ENCODE data around the gene SERPINI1.

DNA sequence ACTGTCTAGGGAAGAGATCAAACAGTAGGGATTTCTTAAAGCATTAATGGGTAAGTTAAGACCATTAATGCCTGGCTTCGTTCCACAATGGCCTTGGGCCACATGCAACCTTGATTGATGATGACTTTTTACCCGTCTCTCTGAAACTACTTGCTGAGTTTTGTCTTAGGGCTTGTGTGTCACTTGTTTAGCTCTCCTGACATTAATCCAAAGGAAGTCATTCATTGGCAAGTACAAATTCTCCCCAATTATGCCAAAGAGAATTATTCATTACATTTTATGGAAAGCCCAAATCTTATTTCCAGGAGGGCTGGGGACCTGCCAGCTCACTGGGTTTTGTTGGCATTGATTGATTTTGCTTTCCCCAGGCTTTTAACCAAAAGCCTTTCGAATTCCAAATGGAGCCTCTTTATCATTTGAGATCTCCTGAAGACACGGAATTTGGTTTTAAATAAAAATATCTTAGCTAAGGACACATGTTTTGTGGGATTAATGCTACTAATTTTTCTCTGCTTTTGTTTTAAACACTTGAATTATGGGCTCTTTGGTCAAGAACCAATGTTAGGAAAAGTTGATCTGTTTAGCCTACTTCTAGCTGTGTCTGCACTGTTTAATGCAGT is 40.7 kb downstream of the SERPINI1 start:
- TF ChIP-seq POLR2AphosphoS5 (IDR thresholded peaks at IDR 0.05), result no peak
- TF ChIP-seq POLR2A (IDR thresholded peaks at IDR 0.05), result no peak
